Amygdala (tissue), 56 donors: ENCODE results near the gene LAMB1.

Experiments
- DNase-seq, 56 donors: peaks; one replicate each; lab custom pipeline; 2025; lab: John Stamatoyannopoulos, UW

LAMB1 gene

DNA sequence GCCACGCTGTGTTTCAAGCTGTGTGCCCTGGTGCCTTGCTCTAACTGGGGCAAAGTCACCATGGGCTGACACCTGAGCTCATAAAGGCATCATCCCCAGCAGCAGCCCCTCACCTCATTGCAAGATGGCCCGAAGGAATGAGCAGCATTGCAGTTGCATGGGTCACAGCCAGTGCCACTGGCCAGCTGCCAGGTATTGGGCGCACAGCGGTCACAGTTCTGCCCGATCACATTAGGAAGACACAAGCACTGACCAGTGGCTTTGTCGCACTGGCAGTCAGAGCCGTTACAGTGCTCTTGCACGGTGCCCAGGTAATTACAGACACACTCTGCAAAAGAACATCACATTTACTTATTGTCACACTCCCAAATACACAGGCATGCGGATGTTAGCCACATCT lies 51.1 kb downstream of the LAMB1 start:
- DNase-seq: no peak

DNA sequence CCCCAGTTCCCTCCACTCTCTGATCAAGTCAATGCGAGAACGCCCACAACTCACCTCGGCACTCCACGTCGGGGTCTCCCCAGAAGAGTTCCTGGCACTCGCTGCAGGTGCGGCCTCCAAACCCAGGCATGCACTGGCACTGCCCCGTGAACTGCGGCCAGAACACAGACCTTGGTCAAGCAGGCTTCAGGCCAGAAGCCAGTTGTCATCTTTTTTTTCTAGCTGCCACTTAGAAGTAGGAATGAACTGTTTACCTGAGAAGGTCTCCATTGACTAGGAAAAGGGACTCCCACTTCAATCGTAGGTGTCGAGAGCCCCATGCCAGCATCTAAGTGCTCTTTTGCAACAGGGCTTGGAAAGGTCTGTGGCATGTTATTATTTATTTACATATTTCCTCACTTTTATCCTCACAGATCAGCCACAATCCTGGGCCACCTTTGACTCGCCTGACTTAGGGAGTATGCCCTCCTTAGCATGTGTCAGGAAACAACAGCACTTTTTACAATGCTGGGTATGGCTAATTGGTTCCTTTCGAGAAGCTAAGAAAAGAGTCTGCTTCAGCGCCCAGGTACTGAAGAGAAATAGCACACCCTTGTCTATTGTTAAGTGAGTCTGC lies 51.7 kb downstream of the LAMB1 start:
- no peak for DNase-seq

DNA sequence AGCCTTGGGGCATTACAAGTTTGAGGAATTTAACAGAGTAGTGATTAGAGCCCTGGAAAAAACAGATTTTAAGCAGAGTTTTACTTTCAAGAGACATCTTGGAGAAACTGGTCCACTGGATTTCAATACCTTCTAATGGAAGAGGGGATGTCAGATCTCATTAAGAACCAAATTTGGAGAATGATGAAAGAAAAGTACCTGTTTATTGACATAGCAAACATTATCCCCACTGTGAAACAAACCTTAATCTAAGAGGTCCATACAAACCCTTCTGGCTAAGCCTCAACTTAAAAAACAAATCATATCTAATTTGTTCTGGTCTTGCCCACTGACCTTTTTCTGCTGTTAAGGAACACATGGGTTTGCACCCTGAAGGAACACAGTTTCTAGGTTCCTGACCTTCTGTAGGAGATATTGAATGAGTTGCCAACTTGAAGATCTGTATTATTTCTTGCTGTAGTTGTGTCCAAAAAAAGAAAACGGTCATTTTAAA lies 53.5 kb downstream of the LAMB1 start:
- DNase-seq: no peak

DNA sequence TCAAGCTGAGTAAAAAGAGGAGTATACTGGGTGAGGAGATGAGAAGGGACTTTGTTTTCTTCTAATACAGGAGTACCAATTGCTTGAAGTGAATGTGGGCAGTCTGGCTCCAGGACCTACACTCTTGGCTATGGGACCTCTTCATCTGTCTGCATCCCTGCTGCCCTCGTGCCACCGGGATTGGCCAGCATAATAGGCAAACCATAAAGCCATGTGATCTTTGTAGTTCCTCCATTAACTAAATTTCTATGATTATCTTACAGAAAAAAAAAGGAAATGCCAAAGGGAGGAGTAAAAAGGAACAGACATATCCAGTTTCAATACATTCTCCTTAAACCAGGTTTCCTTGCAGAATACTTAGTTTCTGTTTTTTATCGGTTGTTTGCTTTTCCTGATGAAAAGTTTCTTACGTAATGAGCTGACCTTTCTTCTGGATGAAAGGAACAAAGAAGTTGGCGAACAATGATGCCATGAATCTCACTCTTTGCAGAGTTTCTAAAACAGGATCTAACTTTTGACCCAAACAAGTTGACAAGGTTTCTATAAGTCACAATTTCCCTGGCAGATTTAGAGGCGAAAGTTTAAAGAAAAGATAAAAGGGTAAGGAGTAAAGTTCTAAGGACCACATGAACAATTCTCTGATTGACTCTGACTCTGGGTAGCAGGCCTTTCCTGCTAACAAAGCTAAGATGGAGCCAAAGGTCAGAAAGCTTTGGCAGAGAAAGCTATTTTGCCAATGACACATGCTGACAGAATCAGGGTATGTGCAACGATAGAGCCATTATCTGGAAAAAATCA lies 54.1 kb downstream of the LAMB1 start:
- no peak for DNase-seq

DNA sequence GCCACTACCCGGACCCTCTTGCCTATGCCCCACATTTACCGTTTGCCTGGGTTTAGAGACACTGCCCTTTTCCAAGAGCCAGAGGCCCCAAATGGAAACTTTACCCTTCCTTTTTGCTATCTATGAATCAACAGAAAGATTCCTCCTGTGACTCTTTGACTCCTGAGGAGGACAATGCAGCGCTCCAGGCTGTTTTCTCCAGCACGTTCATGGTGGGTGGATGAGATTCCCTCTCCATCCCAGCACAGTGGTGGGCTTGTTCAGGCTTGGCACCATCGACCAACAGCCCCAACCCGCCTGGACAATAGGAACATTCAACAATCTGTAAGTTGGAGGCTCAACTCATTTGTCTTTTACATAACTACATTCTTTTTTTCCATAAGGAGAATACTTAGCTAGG lies 56.1 kb downstream of the LAMB1 start:
- peak in 1 of 56 donors; percentile 8 for DNase-seq

DNA sequence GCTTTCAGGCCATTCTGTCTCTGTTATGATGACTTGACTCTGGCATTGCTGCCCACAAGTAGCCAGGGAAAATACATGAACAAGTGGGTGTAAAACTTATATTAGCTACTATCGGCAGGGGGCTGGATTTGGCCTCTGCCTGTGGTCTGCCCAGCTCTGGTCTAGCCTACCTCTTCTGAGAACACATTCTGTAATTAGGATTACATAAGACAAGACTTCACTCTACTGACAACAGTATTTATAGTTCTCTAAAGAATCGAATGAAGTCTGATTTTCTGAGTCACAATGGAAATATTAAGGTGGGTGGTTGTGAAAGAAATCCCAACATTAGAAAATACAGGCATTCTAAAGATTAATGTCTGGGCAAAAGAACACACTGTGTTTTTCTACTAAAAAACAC lies 56.5 kb downstream of the LAMB1 start:
- no peak for DNase-seq

DNA sequence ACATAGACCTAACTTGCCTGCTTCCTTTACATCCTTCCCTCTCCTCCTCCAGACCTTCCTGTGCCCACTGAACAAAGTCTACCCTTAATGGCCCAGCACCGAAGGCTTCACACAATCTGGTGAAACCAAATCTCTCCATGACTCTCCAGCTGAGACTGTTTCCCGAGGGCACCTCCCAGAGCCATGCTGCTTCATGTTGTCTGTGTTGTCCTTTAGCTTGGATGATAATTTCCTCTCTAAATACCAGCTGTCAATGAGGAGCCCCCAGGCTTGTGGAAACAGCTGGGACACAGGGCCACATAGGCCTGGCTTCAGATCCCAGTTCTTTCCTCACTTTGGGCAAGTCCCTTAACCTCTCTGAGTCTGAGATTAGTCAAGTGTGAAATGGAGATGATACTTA lies 57.6 kb downstream of the LAMB1 start:
- DNase-seq: no peak

DNA sequence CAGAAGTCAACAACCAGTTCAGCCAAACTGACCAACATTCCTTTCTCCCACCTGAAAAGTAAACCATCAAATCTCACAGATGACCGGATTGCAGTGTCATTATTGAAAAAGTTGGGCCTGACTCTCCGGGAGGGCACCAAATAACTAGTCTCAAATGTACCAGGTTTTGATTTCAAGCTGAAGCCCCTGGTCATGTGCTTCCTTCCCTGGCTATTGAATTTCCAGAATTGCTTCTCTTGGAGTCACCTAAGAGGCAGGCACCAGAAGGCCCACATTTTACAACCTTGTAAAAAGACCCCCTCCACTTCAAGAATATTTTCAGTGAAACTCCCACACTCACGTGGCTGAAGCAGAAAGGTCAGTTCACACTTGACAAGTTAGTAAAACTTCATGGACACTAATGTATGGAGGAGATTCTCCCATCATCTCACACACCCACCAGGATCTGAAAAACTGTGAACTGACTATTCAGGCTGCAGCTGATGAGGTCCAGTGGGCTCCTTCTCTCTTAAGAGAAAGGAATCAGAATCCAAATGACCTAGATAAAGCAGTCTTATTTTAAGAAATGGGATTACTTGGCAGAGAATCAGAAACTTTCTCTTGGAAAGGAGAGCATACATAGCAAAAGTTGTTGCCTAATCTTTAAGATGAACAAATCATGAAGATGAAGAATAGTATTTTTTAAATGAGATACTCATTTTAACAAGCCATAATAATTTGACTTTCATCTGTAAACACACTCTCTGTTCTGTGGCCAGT lies 58.4 kb downstream of the LAMB1 start:
- DNase-seq: no peak

DNA sequence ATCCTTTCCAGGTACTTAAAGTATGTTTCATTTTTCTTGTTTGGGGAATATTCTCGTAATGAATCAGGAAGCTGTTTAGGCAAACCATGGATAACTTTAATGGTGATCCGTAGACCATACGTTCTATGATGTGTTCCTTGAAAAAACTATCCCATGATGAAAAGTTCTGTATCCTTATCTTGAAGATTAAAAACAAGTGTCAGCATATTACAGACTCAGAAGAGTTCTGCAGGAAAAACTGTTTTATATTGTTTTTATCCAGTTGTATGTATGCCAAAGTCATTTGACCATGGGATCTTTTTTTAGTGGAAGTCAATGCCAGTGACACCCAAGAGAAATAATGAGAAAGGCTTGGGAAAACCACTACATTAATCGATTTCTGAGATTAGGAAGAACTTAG lies 59.9 kb downstream of the LAMB1 start:
- DNase-seq: no peak

DNA sequence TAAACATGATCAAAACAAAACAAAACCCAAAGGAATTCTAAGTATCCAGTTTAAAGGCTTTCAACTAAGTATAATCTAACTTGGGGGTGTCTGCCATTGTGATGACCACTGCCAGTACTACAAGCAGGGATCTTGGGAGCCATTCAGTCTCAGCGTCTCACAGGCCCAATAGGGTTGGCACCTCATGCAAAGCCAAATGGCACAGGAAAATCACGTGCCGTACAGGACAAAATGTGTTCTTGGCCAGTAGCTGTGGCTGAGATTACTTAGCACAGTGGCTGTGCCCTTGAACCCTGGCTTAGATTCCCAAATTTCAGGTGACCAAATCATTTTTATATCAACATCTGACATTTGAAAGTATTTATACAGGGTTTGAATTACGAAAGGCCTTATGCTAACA lies 62.0 kb downstream of the LAMB1 start:
- no peak for DNase-seq

DNA sequence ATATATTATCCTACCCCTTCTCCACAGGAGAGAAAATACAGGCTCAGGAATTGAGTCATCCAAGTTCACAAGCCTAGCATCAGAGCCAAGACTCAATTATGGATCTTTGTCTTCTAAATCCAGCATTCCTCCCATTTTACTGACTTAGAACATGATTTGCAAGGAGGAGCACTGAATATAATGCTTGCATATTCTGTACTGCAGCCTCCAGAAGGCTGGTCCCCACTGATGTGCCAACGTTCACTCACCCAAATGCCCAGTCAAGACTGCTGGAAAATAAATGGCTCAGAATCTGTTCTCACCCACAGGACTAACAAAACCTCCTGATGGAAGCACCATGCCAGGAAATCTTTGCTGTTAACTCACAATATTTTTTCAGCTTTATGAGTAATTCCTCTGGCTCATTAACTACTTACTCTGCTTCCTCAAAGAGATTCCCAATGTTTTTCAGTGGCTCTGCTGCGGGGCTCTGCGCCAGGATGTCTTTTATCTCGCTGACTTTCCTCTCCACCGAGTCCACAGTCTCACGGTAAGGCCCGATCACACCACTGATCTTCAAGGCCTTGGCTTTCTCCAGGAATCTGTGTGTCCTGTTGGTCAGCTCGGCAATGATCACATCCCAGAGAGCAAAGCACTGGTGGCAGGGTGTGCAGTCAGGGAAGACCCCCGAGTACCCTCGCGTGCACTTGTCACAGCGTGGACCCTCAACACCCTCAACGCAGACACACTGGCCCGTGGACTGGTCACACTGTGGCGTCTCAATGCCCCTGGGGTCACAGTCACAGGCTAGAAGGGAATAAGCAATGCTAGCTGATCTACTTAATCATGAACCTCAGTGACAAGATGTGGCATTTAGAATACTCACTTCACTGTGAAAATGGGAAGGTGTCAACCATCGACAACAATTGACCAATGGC lies 63.1 kb downstream of the LAMB1 start:
- DNase-seq: no peak

DNA sequence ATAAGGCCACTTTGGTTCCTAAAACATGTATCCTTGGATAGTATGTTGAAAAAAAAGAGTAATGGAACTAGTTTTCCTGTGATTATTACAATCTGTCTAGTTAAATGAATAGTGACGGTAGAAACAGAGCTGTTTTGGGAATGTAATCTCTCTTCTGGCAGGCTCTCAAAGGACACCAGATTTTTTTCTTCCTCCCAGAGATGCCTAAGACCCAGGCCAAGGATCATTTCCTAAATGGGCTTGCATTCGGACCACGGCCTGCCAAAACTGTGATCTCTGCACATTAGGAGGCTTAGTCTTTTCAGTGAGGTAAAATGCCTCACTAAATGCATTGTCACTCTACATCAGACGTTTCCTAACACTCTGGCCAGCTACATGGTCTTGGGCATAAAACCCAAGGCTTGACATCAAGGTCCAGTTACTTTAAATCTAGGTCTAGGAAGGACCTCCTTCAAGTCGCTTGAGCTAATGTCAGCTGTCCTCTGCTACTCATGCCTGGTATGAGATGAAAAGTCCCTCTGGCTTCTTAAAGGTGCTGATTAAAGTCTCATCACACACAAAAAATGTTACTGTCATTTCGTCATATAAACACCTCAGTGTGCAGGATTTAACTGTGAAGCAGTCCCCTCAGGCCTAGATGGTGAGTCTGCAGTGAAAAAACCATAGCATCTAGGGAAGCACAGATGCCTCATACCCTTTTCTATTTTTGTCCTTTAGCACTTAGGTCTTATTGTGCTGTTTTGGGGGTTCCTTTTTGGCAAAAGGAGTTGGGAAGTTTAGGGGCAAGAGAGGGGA lies 64.3 kb downstream of the LAMB1 start:
- no peak for DNase-seq

DNA sequence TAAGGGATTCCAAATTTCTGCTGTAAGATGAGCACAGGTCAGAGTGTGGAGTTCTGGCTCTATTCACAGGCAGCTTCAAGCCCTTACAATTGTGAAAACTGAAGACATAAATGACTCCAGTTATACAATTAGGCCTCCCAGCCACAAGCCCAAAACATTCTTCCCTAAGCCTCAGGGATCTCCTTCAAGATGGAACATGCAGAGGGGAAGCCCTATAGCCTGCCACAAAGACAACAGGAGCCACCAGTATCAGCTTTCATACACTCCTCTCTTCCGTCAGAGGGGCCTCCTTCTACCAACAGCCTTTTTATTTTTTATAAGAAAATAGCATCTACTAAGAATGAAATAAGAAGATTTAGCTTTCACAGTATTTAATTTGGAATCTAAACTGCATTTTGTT lies 65.4 kb downstream of the LAMB1 start:
- no peak for DNase-seq

DNA sequence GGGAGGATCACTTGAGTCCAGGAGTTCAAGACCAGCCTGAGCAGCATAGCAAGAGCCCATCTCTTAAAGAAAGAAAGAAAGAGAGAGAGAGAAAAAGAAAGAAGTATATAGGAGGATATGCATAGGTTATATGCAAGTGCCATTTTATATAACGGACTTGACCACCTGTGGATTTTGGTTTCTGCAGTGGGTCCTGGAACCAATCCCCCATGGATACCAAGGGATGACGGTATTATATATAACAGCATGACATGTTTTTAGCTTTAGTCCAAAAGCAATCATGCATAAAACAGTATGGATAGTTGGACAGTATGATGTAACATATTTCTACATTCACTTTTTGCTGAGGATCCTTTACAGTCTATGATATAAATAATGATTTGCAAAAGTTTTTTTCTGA lies 66.6 kb downstream of the LAMB1 start:
- DNase-seq: no peak

DNA sequence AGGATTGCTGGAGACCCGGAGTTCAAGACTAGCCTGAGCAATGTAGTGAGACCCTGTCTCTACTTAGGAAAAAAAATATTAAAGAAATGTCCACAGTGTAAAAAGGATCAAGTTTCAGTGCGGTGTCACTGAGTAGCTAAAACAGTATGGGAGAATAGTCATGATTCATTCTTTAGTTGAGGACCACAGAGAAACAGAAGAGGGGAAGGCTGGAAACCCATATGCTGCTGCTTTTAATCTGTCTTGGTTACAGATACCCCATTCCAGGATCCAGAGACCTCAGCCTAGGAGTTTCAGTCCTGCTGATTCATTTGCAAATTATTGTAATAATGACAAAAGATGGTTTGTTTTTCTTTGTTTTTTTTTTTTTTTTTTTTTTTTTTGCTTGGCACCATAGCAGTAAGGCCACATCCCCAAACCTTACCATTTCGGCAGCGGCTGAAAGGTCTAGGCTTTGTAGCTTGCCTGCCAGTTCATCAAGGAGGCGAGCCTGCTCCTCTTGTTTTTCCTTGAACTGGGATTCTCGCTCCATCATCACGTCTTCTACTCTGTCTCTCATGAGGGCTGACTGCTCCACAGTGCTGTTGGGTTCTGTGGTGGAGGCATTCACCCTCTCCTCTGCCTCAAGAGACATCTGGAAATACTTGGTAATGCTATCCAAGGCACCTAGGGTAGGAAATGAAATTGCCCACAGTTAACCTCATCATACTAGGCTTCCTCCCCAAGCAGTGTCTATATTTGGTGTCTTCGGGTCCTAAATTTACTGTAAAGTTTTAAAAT lies 67.8 kb downstream of the LAMB1 start:
- no peak for DNase-seq

DNA sequence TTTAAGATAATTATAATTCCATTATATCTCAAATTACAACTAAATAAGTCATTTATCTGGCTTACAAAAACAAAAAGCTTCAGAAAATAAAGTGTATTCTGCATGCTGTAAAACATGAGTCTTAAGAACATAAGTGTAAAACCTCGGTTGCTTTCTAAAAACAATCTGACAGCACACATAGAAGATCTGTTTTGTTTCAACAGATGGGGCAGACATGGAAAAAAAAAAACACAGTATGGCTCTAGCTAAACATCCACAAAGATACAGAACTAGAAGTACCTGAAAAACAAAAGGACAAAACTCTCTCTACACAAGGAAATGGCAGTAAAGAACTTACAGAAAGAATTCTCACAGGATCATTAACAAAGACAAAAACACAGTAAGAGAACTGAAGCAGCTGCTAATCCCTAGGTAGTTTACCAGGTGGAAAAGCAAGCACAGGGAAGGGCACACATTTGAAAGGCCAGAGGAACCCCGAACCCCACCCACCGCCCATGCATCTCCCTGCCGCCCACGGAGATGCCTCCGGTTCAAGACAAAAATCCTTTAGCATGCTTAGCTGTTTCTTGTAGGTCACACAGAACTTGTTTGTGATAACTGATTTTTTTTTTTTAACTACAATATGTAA lies 69.5 kb downstream of the LAMB1 start:
- DNase-seq: no peak

DNA sequence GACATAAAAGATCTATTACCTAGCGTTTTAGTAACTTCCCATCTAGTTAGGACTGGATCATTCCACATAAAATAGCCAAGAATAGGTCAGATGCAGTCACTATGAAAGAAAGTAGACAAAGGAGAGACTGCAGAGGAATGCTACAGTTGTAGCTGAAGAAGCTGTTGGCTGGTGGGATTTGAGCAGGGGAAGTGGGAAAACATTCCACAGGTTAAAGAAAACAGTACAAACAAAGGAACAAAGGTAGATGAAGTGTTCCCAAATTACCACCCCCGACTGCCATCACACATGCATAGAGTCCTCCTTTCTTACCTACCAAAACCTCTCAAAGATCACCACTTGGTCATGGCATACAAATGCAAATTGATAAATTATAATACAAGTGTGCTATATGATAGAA lies 70.2 kb downstream of the LAMB1 start:
- DNase-seq: no peak

DNA sequence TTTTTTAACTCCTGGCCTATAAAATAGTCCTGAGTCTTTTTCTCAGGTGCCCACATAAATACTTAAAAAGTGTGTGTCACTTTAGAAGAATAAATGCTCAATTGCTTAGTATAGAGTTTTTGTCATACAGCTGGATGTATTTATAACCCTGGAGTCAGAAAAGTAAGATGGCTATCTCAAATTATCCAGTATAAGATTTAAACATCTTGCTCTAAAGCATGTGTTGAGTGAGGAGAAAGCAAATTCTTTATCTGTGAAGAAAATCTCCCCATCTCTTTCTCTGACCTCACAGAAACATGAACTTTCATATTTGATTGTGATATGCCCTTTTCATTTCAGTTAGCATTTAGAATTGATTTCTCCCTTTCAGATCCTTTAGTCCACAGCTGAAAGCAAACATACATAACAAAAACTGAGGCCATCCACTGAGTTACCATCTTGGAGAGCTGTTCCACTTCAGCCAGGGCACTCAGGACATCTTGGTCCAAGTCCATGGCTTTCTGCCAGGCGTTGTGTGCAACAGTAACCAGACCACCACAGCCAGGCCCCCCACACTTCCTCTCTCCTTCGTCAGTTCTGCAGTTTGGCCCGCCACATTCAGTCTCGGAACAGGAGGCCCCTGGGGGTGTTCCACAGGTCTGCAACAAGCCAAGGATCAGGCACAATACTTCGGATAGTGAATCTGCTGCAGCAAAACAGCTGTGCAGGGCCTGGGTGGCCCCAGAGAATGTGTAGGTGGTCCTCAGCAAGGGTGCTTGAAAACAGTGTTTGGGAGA lies 71.0 kb downstream of the LAMB1 start:
- no peak for DNase-seq
